B cell (primary cell): ENCODE results near the gene C12orf57. TPM values are rescaled to one million over a fixed set of nuclear protein-coding genes. Genes with fewer than 3 reads are reported as not detected.

ENCODE experiments used
- ATAC-seq: fragments of 200-7000 bp; cut with Tn5 transposase; one replicate; pipeline ENCODE4 v1.10.0; 2021; ENCODE audit warnings: low read depth, mild to moderate bottlenecking, moderate number of reproducible peaks, moderate library complexity
- CTCF ChIA-PET: fragments of 350-600 bp; sonication (Branson Sonifier 250); formaldehyde crosslinking; loops from one replicate; lab custom pipeline; 2021; ENCODE audit warnings: antibody characterized with exemption, inconsistent platforms; lab: Charles Lee
- POLR2A ChIA-PET: fragments of 350-600 bp; sonication (Branson Sonifier 250); formaldehyde crosslinking; loops from one replicate; lab custom pipeline; 2021; ENCODE audit warnings: antibody characterized with exemption; lab: Charles Lee
- DNase-seq: peaks from one replicate; pipeline ENCODE4 v3.0.0; 2013
- H2AFZ ChIP-seq: 2 replicates; pipeline ENCODE4 v1.6.1; 2012; ENCODE audit warnings: mild to moderate bottlenecking, low read depth, low read length; ENCODE audit not compliant: insufficient read depth, poor library complexity, severe bottlenecking
- H3K27ac ChIP-seq, 2 donors: 1 replicate in 1 of 2; 2 replicates in 1 of 2; pipeline ENCODE4 v1.5.1; 2012 to 2013; ENCODE audit warnings: low read length in 2 of 2, mild to moderate bottlenecking in 2 of 2, moderate library complexity in 1 of 2
- H3K27me3 ChIP-seq, 4 experiments: fragments of 200-600 bp in 1 of 4; sonication (generic) in 1 of 4; replicated peaks in 1 of 4; 1 replicate in 2 of 4; 2 replicates in 2 of 4; pipeline versions ENCODE4 v1.6.1 to v1.7.0; 2013 to 2016; ENCODE audit warnings: low read length in 3 of 4, mild to moderate bottlenecking in 2 of 4, mixed read lengths in 1 of 4, moderate library complexity in 1 of 4; ENCODE audit not compliant: insufficient read depth in 4 of 4, control insufficient read depth in 3 of 4; ENCODE audit errors: control extremely low read depth in 1 of 4
- H3K36me3 ChIP-seq, 2 experiments: replicated peaks in 1 of 2; 1 replicate in 1 of 2; 2 replicates in 1 of 2; pipeline versions ENCODE4 v1.6.1 to v1.7.1; 2013; ENCODE audit warnings: low read length in 1 of 2; ENCODE audit not compliant: insufficient read depth in 2 of 2, control insufficient read depth in 1 of 2; ENCODE audit errors: control extremely low read depth in 1 of 2, extremely low read depth in 1 of 2
- H3K4me1 ChIP-seq, 2 donors: fragments of 200-600 bp in 1 of 2; sonication (generic) in 1 of 2; 1 replicate in 1 of 2; 2 replicates in 1 of 2; pipeline versions ENCODE4 v1.5.1 to v1.6.1; 2013 to 2017; ENCODE audit warnings: low read length in 2 of 2; ENCODE audit not compliant: control insufficient read depth in 2 of 2, insufficient read depth in 2 of 2
- H3K4me2 ChIP-seq: replicated peaks from 2 replicates; pipeline ENCODE3; 2012; ENCODE audit warnings: mild to moderate bottlenecking, low read depth, low read length; ENCODE audit not compliant: poor library complexity, severe bottlenecking
- H3K4me3 ChIP-seq, 5 experiments: fragments of 200-600 bp in 1 of 5; sonication (generic) in 1 of 5; 1 replicate in 3 of 5; 2 replicates in 2 of 5; pipeline versions ENCODE4 v1.5.1 to v1.7.0; 2011 to 2016; ENCODE audit warnings: low read length in 4 of 5, mild to moderate bottlenecking in 4 of 5, low read depth in 2 of 5, control low read depth in 1 of 5, moderate library complexity in 1 of 5; ENCODE audit not compliant: insufficient read depth in 1 of 5; ENCODE audit errors: control extremely low read depth in 1 of 5, extremely low read depth in 1 of 5
- H3K79me2 ChIP-seq: fragments of 200-600 bp; sonication (generic); one replicate; pipeline ENCODE4 v1.6.0; 2016; ENCODE audit warnings: low read length; ENCODE audit not compliant: control insufficient read depth, insufficient read depth
- H3K9ac ChIP-seq: fragments of 200-600 bp; sonication (generic); 2 replicates; pipeline ENCODE4 v1.6.1; 2017; ENCODE audit warnings: mild to moderate bottlenecking, low read length, moderate library complexity
- H3K9me3 ChIP-seq, 3 donors: one replicate each; pipeline versions ENCODE4 v1.6.1 to v1.7.1; 2013; ENCODE audit warnings: low read length in 2 of 3; ENCODE audit not compliant: control insufficient read depth in 2 of 3, insufficient read depth in 1 of 3; ENCODE audit errors: control extremely low read depth in 1 of 3
- H4K20me1 ChIP-seq: 2 replicates; pipeline ENCODE4 v1.6.0; 2012; ENCODE audit warnings: mild to moderate bottlenecking, low read length; ENCODE audit not compliant: insufficient read depth, control insufficient read depth, poor library complexity, severe bottlenecking
- H3K27ac Mint-ChIP-seq: one replicate; pipeline ENCODE4 v1.8.0; 2021; ENCODE audit warnings: mixed read lengths
- H3K27me3 Mint-ChIP-seq: one replicate; pipeline ENCODE4 v1.8.0; 2021; ENCODE audit warnings: mixed read lengths
- H3K4me1 Mint-ChIP-seq: one replicate; pipeline ENCODE4 v1.8.0; 2021; ENCODE audit warnings: mixed read lengths
- H3K4me3 Mint-ChIP-seq: one replicate; pipeline ENCODE4 v1.8.0; 2021; ENCODE audit warnings: mixed read lengths
- H3K9me3 Mint-ChIP-seq: one replicate; pipeline ENCODE4 v1.8.0; 2022; ENCODE audit warnings: mixed read lengths; ENCODE audit not compliant: insufficient read depth
- CTCF ChIP-seq: fragments of 200-600 bp; IDR thresholded peaks from one replicate; pipeline ENCODE4 v1.8.0; 2022; ENCODE audit warnings: antibody characterized with exemption, mild to moderate bottlenecking
- EZH2 ChIP-seq: IDR thresholded peaks from 2 replicates; pipeline ENCODE4 v1.6.1; 2012; ENCODE audit warnings: borderline replicate concordance, low read depth, mild to moderate bottlenecking, moderate library complexity, low read length; ENCODE audit not compliant: insufficient read depth, poor library complexity, severe bottlenecking
- WGBS: methylation state at CpG from one replicate; pipeline ENCODE4 v1.1.5; 2013; ENCODE audit warnings: missing lambda C conversion rate; ENCODE audit not compliant: insufficient coverage; 5-methylcytosine and 5-hydroxymethylcytosine counted together
- intact Hi-C: fragments of 100-400 bp; cut with micrococcal nuclease; formaldehyde crosslinking; loops from one replicate; pipeline ENCODE4 v1.10.0; 2022
- polyA plus RNA-seq: library from polyadenylated mRNA; depleted of rRNA; stranded (reverse); fragments of >200 nt; gene quantifications from 2 replicates; pipeline ENCODE4 v1.2.3, GENCODE V29; 2012
- total RNA-seq, 2 donors: library from RNA; stranded (reverse); fragments of 120-200 nt in 1 of 2; gene quantifications; 1 replicate in 1 of 2; 2 replicates in 1 of 2; pipeline versions ENCODE4 v1.2.3 to v1.2.4, GENCODE V29; 2013 to 2022

C12orf57 gene
- total and polyA plus RNA-seq, 2 donors (not counting 1 experiment from before 2014, with no cell fraction given): 90.9 to 460 TPM

- no peak for TF ChIP-seq EZH2
- Mint-ChIP-seq H3K9me3 (no peaks in the 10 kb centered on the region), H3K4me3 (peak overlapping the region; percentile 91), H3K27ac (peak overlapping the region; percentile 98), H3K4me1 (peaks cover 93% of the 10 kb centered on the region), H3K27me3 (no peaks in the 10 kb centered on the region)
- no peak for ATAC-seq
- peak overlapping the region; percentile 69 for H3K9ac ChIP-seq
- peaks cover 93 to 97% of the 10 kb centered on the region in 2 donors for H3K4me1 ChIP-seq
- ChIA-PET CTCF (interaction anchor here (0.9 to 13.5 kb wide), 9 partner anchors 10 to 206 kb away, joined by 3 to 944 read pairs (median 7); partner anchors contain the start of genes C12orf57, MLF2, PTPN6 and RNU7-1), POLR2A (interaction anchor here (0.6 to 18.2 kb wide), 7 partner anchors 11 to 657 kb away, joined by 3 to 662 read pairs (median 5); partner anchors contain the start of genes C12orf57, ENO2, PTPN6 and RNU7-1)
- H3K4me2 ChIP-seq: peak overlapping the region; percentile 92
- no peaks in the 10 kb centered on the region for H3K27me3 ChIP-seq
- H3K9me3 ChIP-seq: no peaks in the 10 kb centered on the region
- H2AFZ ChIP-seq: no peak overlapping the region
- no peak for DNase-seq
- peaks cover 38% of the 10 kb centered on the region for H4K20me1 ChIP-seq
- WGBS: 4% methylated on average over 9 of the region's 10 CpGs
- peaks cover 0 to 82% of the 10 kb centered on the region in 2 experiments for H3K36me3 ChIP-seq
- H3K79me2 ChIP-seq: peaks cover 68% of the 10 kb centered on the region
- H3K4me3 ChIP-seq: peak overlapping the region; percentile 43 to 57 (median 54)
- intact Hi-C loops: loop anchor here (1.0 kb wide), 1 partner anchor 7 kb away; the partner anchor contains the start of gene PTPN6
- H3K27ac ChIP-seq: peak overlapping the region; percentile 95 to 99
Measured at GRCh38 chr12:6958609-6959057, 14.8 kb downstream of the C12orf57 start.

GRCh38 chr12:6959058-6959804 lies 15.4 kb downstream of the C12orf57 start:
- H3K4me1 Mint-ChIP-seq: peaks cover 93% of the 10 kb centered on the region
- H3K4me3 Mint-ChIP-seq: peak overlapping the region; percentile 91
- peaks cover 62% of the 10 kb centered on the region for H3K79me2 ChIP-seq
- peak overlapping the region; percentile 38 for H2AFZ ChIP-seq
- H3K9ac ChIP-seq: peak overlapping the region; percentile 69
- peak; percentile 60 for ATAC-seq
- TF ChIP-seq CTCF: no peak
- no peak for TF ChIP-seq EZH2
- ChIA-PET POLR2A (interaction anchor here (0.6 to 18.2 kb wide), 10 partner anchors 10 to 658 kb away, joined by 3 to 662 read pairs (median 4); partner anchors contain the start of genes C12orf57, ENO2, PTPN6 and RNU7-1), CTCF (interaction anchor here (0.6 to 13.5 kb wide), 10 partner anchors 9 to 206 kb away, joined by 3 to 944 read pairs (median 6); partner anchors contain the start of genes C12orf57, MLF2, PTPN6 and RNU7-1)
- no peaks in the 10 kb centered on the region for H3K9me3 Mint-ChIP-seq
- peak; percentile 90 for DNase-seq
- H4K20me1 ChIP-seq: peaks cover 32% of the 10 kb centered on the region
- intact Hi-C loops: loop anchor here (1.0 kb wide), 1 partner anchor 8 kb away; the partner anchor contains the start of gene PTPN6
- peak overlapping the region; percentile 98 for H3K27ac Mint-ChIP-seq
- H3K4me1 ChIP-seq: peaks cover 95 to 98% of the 10 kb centered on the region in 2 donors
- no peaks in the 10 kb centered on the region for H3K27me3 Mint-ChIP-seq
- 16% methylated on average over 13 of the region's 24 CpGs for WGBS
- peaks cover 0 to 78% of the 10 kb centered on the region in 2 experiments for H3K36me3 ChIP-seq
- H3K27ac ChIP-seq: peak overlapping the region; percentile 95 to 99
- H3K9me3 ChIP-seq: no peaks in the 10 kb centered on the region
- H3K4me3 ChIP-seq: peak overlapping the region; percentile 40 to 57 (median 46)
- H3K4me2 ChIP-seq: peak overlapping the region; percentile 92
- H3K27me3 ChIP-seq: no peaks in the 10 kb centered on the region
